K562 (cell line): ENCODE data around the gene DNAJC1. TPM values are rescaled to one million over a fixed set of nuclear protein-coding genes. Genes with fewer than 3 reads are reported as not detected.
A peak's percentile ranks its signal among the peaks of the same experiment; 100 is the strongest.

Experiments used
- BHLHE40 ChIP-seq: IDR thresholded peaks from 2 replicates; pipeline ENCODE4 v1.6.1; 2011; ENCODE audit warnings: low read length, improper control_type of control experiment
- CBFA2T3 ChIP-seq: fragments of 450-650 bp; IDR thresholded peaks from 2 replicates; pipeline ENCODE4 v1.6.1; 2017
- FOSL1 ChIP-seq: fragments of 200-800 bp; sonication (Bioruptor generic); conservative IDR thresholded peaks from 2 replicates; pipeline ENCODE4 v1.6.1; 2016; ENCODE audit warnings: missing genetic modification characterization, missing compliant biosample characterization
- HNRNPK ChIP-seq: fragments of 200-400 bp; formaldehyde crosslinking; IDR thresholded peaks from one replicate; pipeline ENCODE4 v1.6.1; 2018; ENCODE audit warnings: mild to moderate bottlenecking, low read depth, low read length; ENCODE audit not compliant: poor library complexity, severe bottlenecking
- IFI16 ChIP-seq: fragments of 250-450 bp; sonication (Bioruptor Pico); IDR thresholded peaks from 2 replicates; pipeline ENCODE4 v2.1.2; 2022; ENCODE audit warnings: mild to moderate bottlenecking, inconsistent platforms
- JUN ChIP-seq, 2 experiments: sonication (generic) in 1 of 2; formaldehyde crosslinking in 1 of 2; IDR thresholded peaks; 2 replicates each; pipeline versions ENCODE4 v1.6.1 to v1.8.0; 2012 to 2022; ENCODE audit warnings: borderline replicate concordance in 2 of 2, mild to moderate bottlenecking in 2 of 2, improper control_type of control experiment in 1 of 2, low read depth in 1 of 2, low read length in 1 of 2, missing genetic modification reagents in 1 of 2
- NCOA1 ChIP-seq: fragments of 450-650 bp; IDR thresholded peaks from 2 replicates; pipeline ENCODE4 v1.6.1; 2016; ENCODE audit warnings: low read depth
- RHOXF2B ChIP-seq: fragments of 250-450 bp; sonication (Bioruptor Pico); conservative IDR thresholded peaks from 2 replicates; pipeline ENCODE4 v1.5.1; 2021
- RNF2 ChIP-seq: sonication (generic); IDR thresholded peaks from 2 replicates; pipeline ENCODE4 v1.6.1; 2016
- TEAD4 ChIP-seq, 2 experiments: sonication (generic) in 1 of 2; formaldehyde crosslinking in 1 of 2; IDR thresholded peaks; 2 replicates each; pipeline versions ENCODE4 v1.6.1 to v1.8.0; 2012 to 2022; ENCODE audit warnings: borderline replicate concordance in 1 of 2, inconsistent platforms in 1 of 2, low read length in 1 of 2, mild to moderate bottlenecking in 1 of 2, missing genetic modification reagents in 1 of 2
- ZEB2 ChIP-seq: fragments of 450-650 bp; IDR thresholded peaks from 2 replicates; pipeline ENCODE4 v1.6.1; 2016
- ZFP30 ChIP-seq: fragments of 250-450 bp; sonication (Bioruptor Pico); IDR thresholded peaks from 2 replicates; pipeline ENCODE4 v1.8.0; 2022; ENCODE audit warnings: moderate library complexity, mild to moderate bottlenecking, inconsistent platforms, borderline replicate concordance
- ZNF584 ChIP-seq: fragments of 200-800 bp; sonication (Bioruptor generic); IDR thresholded peaks from 2 replicates; pipeline ENCODE4 v1.6.1; 2016; ENCODE audit warnings: low read depth, mild to moderate bottlenecking, missing genetic modification characterization, missing compliant biosample characterization
- polyA plus RNA-seq, 8 experiments: library from polyadenylated mRNA; depleted of rRNA in 4 of 8; stranded (reverse) in 5 of 8; unstranded in 3 of 8; fragments of >200 nt; fragmentation: Nextera tagmentation in 2 of 8; fragmentation: Illumina TruSeq in 1 of 8; extraction: Ambion mirVana in 2 of 8; extraction: Trizol in 1 of 8; gene quantifications; 2 replicates each; pipeline versions ENCODE4 v1.2.1 to v1.2.3, GENCODE V29; 2011 to 2014; ENCODE audit warnings: inconsistent platforms in 1 of 8, missing spikeins in 1 of 8
- total RNA-seq, 7 experiments: library from RNA; depleted of rRNA in 6 of 7; stranded (reverse); fragments of >200 nt in 6 of 7; fragmentation: Illumina TruSeq in 2 of 7; extraction: Trizol in 2 of 7; gene quantifications; 2 replicates each; pipeline versions ENCODE4 v1.2.1 to v1.2.3, GENCODE V29; 2011 to 2021; ENCODE audit warnings: low replicate concordance in 1 of 7
- TF ChIP-seq, protein P1 (sequence below): fragments of 250-450 bp; sonication (Bioruptor Pico); IDR thresholded peaks from 2 replicates; pipeline ENCODE4 v1.4.0; 2020; ENCODE audit warnings: borderline replicate concordance
- TF ChIP-seq, protein P2 (sequence below), 2 experiments: fragments of 250-450 bp in 1 of 2; fragments of 450-650 bp in 1 of 2; sonication (Bioruptor Pico) in 1 of 2; IDR thresholded peaks; 2 replicates each; pipeline versions ENCODE4 v1.6.1 to v1.8.0; 2016 to 2021; ENCODE audit warnings: mild to moderate bottlenecking in 2 of 2, moderate library complexity in 2 of 2, missing compliant biosample characterization in 1 of 2, missing genetic modification characterization in 1 of 2
- TF ChIP-seq, protein P3 (sequence below), 2 experiments: fragments of 450-650 bp in 1 of 2; sonication (generic) in 1 of 2; formaldehyde crosslinking in 1 of 2; IDR thresholded peaks in 1 of 2; conservative IDR thresholded peaks in 1 of 2; 2 replicates each; pipeline versions ENCODE4 v1.6.1 to v1.8.1; 2016 to 2023; ENCODE audit warnings: mild to moderate bottlenecking in 2 of 2, moderate library complexity in 2 of 2, inconsistent platforms in 1 of 2, missing genetic modification reagents in 1 of 2

Gene DNAJC1
- total and polyA plus RNA-seq, 9 of the 15 experiments (the other 6 are each of a cell fraction or from before 2014, with no cell fraction given), result 5.4 to 77.6 (median 40.3) TPM

DNA sequence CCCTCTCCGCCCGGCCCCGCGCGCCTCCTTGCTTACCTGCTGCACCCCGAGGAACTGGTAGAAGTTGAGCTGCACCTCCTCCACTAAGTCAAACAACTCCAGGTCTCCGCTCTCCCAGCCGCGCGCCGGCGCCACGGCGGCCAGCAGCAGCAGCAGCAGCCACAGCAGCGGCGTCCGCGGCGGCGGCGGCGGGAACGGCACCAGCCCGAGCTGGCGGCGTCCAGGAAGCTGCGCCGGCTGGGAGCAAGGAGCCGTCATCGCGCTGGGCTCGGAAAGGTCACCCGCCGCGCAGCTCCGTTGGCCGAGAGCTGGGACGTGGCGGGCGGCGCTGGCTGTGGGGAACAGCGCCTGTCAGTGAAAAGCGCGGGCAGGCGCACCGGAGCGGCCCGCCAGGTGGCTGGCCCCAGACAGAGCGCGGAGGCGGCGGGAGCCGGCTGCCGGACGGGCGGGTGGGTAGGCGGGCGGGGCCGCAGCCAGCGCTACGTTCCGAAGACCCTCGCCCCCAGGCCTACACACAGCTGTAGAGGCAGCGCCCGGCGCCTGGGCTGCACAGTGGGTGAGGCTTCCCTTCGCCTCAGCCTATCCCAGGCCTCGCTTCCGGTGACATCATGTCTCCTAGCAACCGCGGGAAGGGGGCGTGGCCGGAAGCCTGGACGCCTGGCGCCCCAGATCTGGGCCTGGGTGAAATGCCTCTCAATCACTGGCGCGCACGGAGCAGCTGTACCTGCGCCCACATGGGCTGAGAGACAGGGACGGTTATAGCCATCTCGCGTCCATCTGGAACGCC lies at the start of gene DNAJC1 (continued):
- TF ChIP-seq RNF2 (peak; percentile 43; the same call in 1 of the 2 replicates), IFI16 (no peak), ZNF584 (CRISPR knock-in tag) (0 out of 2 replicates have a peak, but pooled peaks have one; percentile 24), TEAD4 (IDR thresholded peaks at IDR 0.05; ENCODE audit: low read length) (0 out of 2 replicates have a peak, but pooled peaks have one; percentile 20), TEAD4 (CRISPR knock-in tag; IDR thresholded peaks at IDR 0.05; ENCODE audit: borderline replicate concordance) (peak; percentile 67; the same call in 1 of the 2 replicates), CBFA2T3 (peak; percentile 80), RHOXF2B (CRISPR knock-in tag) (no peak), FOSL1 (tag) (0 out of 2 replicates have a peak, but pooled peaks have one; percentile 24), HNRNPK (peak; percentile 59), BHLHE40 (0 out of 2 replicates have a peak, but pooled peaks have one; percentile 7), ZFP30 (CRISPR knock-in tag) (no peak), JUN (IDR thresholded peaks at IDR 0.05; ENCODE audit: borderline replicate concordance, low read depth, low read length) (peak; percentile 53; the same call in 1 of the 2 replicates), JUN (CRISPR knock-in tag; IDR thresholded peaks at IDR 0.05; ENCODE audit: borderline replicate concordance) (no peak; the same call in 1 of the 2 replicates), NCOA1 (peak; percentile 25; the same call in 1 of the 2 replicates), ZEB2 (peak; percentile 69; the same call in 1 of the 2 replicates)
- TF ChIP-seq, protein P1, sequence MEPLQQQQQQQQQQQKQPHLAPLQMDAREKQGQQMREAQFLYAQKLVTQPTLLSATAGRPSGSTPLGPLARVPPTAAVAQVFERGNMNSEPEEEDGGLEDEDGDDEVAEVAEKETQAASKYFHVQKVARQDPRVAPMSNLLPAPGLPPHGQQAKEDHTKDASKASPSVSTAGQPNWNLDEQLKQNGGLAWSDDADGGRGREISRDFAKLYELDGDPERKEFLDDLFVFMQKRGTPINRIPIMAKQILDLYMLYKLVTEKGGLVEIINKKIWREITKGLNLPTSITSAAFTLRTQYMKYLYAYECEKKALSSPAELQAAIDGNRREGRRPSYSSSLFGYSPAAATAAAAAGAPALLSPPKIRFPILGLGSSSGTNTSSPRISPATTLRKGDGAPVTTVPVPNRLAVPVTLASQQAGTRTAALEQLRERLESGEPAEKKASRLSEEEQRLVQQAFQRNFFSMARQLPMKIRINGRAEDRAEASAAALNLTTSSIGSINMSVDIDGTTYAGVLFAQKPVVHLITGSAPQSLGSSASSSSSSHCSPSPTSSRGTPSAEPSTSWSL (CRISPR knock-in tag), result 0 out of 2 replicates have a peak, but pooled peaks have one; percentile 9
- TF ChIP-seq, protein P2, sequence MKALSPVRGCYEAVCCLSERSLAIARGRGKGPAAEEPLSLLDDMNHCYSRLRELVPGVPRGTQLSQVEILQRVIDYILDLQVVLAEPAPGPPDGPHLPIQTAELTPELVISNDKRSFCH (CRISPR knock-in tag; IDR thresholded peaks at IDR 0.05), result no peak
- TF ChIP-seq, protein P2 (tag; IDR thresholded peaks at IDR 0.05), result peak; percentile 90
- TF ChIP-seq, protein P3, sequence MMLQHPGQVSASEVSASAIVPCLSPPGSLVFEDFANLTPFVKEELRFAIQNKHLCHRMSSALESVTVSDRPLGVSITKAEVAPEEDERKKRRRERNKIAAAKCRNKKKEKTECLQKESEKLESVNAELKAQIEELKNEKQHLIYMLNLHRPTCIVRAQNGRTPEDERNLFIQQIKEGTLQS (IDR thresholded peaks at IDR 0.05), result peak; percentile 83
- TF ChIP-seq, protein P3 (CRISPR knock-in tag; conservative IDR thresholded peaks at IDR 0.05), result peak; percentile 63; the same call in 1 of the 2 replicates
